Gastroesophageal sphincter (tissue), 4 donors: ENCODE measurements around the gene ATP10A. TPM values are rescaled to one million over a fixed set of nuclear protein-coding genes. Genes with fewer than 3 reads are reported as not detected.

ENCODE experiments used
- ATAC-seq: fragments of 150-250 bp; one replicate; pipeline ENCODE4 v1.9.1; 2016; ENCODE audit warnings: mild to moderate bottlenecking, moderate library complexity
- H3K27ac ChIP-seq, 4 donors: fragments of 200-600 bp; sonication (generic) in 3 of 4; 1 replicate in 3 of 4; 2 replicates in 1 of 4; pipeline ENCODE4 v1.5.1; 2016 to 2019
- H3K27me3 ChIP-seq: fragments of 200-600 bp; sonication (generic); one replicate; pipeline ENCODE4 v1.5.1; 2019
- H3K36me3 ChIP-seq, 2 donors: fragments of 200-600 bp; sonication (generic); one replicate each; pipeline ENCODE4 v1.5.1; 2019; ENCODE audit warnings: control low read depth in 1 of 2
- H3K4me1 ChIP-seq, 3 donors: fragments of 200-600 bp; sonication (generic); 1 replicate in 2 of 3; 2 replicates in 1 of 3; pipeline ENCODE4 v1.5.1; 2016 to 2019; ENCODE audit warnings: control low read depth in 2 of 3
- H3K4me3 ChIP-seq, 2 donors: fragments of 200-600 bp; sonication (generic); one replicate each; pipeline ENCODE4 v1.5.1; 2019; ENCODE audit warnings: mild to moderate bottlenecking in 1 of 2, moderate library complexity in 1 of 2
- H3K9me3 ChIP-seq, 3 donors: fragments of 200-600 bp; sonication (generic); one replicate each; pipeline ENCODE4 v1.5.1; 2017 to 2019; ENCODE audit warnings: control low read depth in 2 of 3
- EP300 ChIP-seq: sonication (generic); formaldehyde crosslinking; IDR thresholded peaks from one replicate; pipeline ENCODE4 v1.6.1; 2017; ENCODE audit warnings: antibody characterized with exemption, mild to moderate bottlenecking
- POLR2A ChIP-seq, 2 donors: fragments of 450-650 bp; IDR thresholded peaks; one replicate each; pipeline ENCODE4 v1.6.1; 2017; ENCODE audit warnings: antibody characterized with exemption in 2 of 2, mild to moderate bottlenecking in 2 of 2, moderate library complexity in 1 of 2
- POLR2AphosphoS5 ChIP-seq: sonication (generic); formaldehyde crosslinking; IDR thresholded peaks from one replicate; pipeline ENCODE4 v1.6.1; 2017; ENCODE audit warnings: antibody characterized with exemption
- WGBS, 2 donors: methylation state at CpG; one replicate each; pipeline ENCODE4 v1.1.5; 2018; ENCODE audit warnings: low coverage in 1 of 2; 5-methylcytosine and 5-hydroxymethylcytosine counted together
- total RNA-seq, 4 donors: library from RNA; depleted of rRNA; stranded (reverse); fragments of >200 nt; gene quantifications; one replicate each; pipeline ENCODE4 v1.1.0, GENCODE V29; 2016
- TF ChIP-seq, protein P1 (sequence below), 4 experiments: fragments of 200-600 bp in 2 of 4; fragments of 450-650 bp in 2 of 4; sonication (generic) in 1 of 4; IDR thresholded peaks; one replicate each; pipeline ENCODE4 v1.5.1; 2017 to 2019; ENCODE audit warnings: antibody characterized with exemption in 4 of 4, mild to moderate bottlenecking in 2 of 4, moderate library complexity in 2 of 4

Gene ATP10A
- total RNA-seq, 4 donors from 2014 or later, result 22.9 to 41.8 (median 24.6) TPM

DNA sequence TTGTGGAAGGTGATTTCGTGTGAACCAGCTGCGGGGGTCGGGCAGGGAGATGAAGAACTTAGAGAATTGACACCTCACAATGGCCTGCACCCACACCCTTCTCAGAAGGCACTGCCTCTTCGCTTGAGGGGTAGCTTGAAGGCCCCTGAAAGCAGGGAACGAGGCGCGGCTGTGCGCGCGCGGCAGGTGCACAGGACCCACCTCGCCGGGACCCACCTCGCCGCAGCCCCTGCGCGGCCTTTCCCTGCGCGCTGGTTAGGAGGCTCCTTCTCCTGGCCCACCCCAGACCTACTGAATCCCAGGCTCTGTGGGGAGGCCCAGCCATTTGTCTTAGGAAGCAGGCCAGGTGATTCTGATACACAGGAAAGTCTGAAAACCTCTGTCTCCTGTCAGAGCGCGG is 46.2 kb upstream of the ATP10A start:
- 100% methylated on average over 1 of the region's 21 CpGs; no CpG with 5 or more reads in 1 of the 2 donors for WGBS, 2 donors
- no peaks in the 10 kb centered on the region for H3K36me3 ChIP-seq
- no peaks in the 10 kb centered on the region for H3K27me3 ChIP-seq
- no peaks in the 10 kb centered on the region for H3K9me3 ChIP-seq
- H3K4me3 ChIP-seq, result no peak overlapping the region
- TF ChIP-seq POLR2AphosphoS5 (no peak), POLR2A (IDR thresholded peaks at IDR 0.05) (no peak), EP300 (no peak)
- TF ChIP-seq, protein P1, sequence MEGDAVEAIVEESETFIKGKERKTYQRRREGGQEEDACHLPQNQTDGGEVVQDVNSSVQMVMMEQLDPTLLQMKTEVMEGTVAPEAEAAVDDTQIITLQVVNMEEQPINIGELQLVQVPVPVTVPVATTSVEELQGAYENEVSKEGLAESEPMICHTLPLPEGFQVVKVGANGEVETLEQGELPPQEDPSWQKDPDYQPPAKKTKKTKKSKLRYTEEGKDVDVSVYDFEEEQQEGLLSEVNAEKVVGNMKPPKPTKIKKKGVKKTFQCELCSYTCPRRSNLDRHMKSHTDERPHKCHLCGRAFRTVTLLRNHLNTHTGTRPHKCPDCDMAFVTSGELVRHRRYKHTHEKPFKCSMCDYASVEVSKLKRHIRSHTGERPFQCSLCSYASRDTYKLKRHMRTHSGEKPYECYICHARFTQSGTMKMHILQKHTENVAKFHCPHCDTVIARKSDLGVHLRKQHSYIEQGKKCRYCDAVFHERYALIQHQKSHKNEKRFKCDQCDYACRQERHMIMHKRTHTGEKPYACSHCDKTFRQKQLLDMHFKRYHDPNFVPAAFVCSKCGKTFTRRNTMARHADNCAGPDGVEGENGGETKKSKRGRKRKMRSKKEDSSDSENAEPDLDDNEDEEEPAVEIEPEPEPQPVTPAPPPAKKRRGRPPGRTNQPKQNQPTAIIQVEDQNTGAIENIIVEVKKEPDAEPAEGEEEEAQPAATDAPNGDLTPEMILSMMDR (IDR thresholded peaks at IDR 0.05), result no peak
- H3K27ac ChIP-seq, result no peak overlapping the region
- ATAC-seq, result no peak
- H3K4me1 ChIP-seq, result no peaks in the 10 kb centered on the region

DNA sequence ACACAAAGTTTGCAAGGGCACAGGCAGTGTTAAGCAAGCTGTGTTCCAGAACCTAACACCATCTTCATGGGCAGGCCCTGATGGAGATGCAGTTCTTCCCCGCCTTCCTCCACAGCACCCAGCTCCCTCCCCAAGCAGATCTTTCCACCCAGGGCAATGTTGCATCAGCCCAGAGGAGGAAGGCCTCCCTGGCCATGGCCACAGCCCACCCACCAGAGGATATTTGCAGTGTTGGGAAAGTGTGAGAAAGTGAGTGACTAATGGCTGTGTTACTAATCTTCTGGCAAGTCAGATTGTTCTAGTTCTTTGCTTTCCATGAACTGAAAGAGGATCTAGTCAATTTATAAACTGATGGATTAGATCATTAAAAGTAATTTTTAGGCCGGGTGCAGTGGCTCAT is 42.0 kb upstream of the ATP10A start:
- ATAC-seq, result peak; percentile 79
- peaks cover 0 to 39% (median 13%) of the 10 kb centered on the region in 3 donors for H3K4me1 ChIP-seq
- H3K27me3 ChIP-seq, result no peaks in the 10 kb centered on the region
- no peak overlapping the region for H3K4me3 ChIP-seq
- H3K27ac ChIP-seq, result no peak overlapping the region
- WGBS, 2 donors, result 60 to 100% methylated on average over 1 of the region's 2 CpGs
- no peaks in the 10 kb centered on the region for H3K9me3 ChIP-seq
- TF ChIP-seq EP300 (no peak), POLR2AphosphoS5 (peak; percentile 57)
- TF ChIP-seq, protein P1 (IDR thresholded peaks at IDR 0.05), result no peak
- no peaks in the 10 kb centered on the region for H3K36me3 ChIP-seq

DNA sequence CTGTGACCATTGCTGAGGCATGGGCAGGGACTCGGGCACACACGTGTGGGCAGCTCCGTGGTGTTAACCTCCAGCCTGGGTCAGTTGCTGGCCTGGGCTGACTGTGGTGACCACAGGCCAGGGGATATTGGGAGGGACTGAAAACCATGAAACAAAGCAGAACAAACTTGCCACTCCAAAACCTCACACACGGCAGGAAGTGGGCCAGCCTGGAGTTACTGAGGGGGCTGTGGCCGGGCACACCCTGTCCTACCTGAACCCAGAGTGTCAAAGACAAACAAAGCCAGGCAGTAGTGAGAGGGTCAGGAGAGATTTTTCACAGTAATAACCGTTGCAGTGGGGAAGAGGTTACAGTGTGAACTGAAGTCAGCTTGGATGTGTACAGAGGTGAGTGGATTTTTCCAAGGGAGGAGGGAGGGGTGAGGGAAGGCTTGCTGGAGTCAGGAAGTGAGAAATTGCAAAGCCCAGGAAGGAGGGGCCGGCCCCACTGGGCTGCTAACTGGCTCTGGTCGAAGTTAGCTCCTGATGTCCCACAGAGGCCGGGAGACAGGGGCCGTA is 40.0 kb upstream of the ATP10A start:
- peak; percentile 64 for ATAC-seq
- 54 to 57% methylated on average over 4 to 8 of the region's 10 CpGs for WGBS, 2 donors
- TF ChIP-seq POLR2A (IDR thresholded peaks at IDR 0.05) (no peak), POLR2AphosphoS5 (no peak), EP300 (no peak)
- TF ChIP-seq, protein P1 (IDR thresholded peaks at IDR 0.05), result no peak
- no peak overlapping the region for H3K4me3 ChIP-seq
- no peaks in the 10 kb centered on the region for H3K36me3 ChIP-seq
- H3K4me1 ChIP-seq, result peaks cover 0 to 43% (median 16%) of the 10 kb centered on the region in 3 donors
- peak overlapping the region in 2 of 4 donors; percentile 12 to 24 for H3K27ac ChIP-seq
- H3K9me3 ChIP-seq, result no peaks in the 10 kb centered on the region
- H3K27me3 ChIP-seq, result no peaks in the 10 kb centered on the region

DNA sequence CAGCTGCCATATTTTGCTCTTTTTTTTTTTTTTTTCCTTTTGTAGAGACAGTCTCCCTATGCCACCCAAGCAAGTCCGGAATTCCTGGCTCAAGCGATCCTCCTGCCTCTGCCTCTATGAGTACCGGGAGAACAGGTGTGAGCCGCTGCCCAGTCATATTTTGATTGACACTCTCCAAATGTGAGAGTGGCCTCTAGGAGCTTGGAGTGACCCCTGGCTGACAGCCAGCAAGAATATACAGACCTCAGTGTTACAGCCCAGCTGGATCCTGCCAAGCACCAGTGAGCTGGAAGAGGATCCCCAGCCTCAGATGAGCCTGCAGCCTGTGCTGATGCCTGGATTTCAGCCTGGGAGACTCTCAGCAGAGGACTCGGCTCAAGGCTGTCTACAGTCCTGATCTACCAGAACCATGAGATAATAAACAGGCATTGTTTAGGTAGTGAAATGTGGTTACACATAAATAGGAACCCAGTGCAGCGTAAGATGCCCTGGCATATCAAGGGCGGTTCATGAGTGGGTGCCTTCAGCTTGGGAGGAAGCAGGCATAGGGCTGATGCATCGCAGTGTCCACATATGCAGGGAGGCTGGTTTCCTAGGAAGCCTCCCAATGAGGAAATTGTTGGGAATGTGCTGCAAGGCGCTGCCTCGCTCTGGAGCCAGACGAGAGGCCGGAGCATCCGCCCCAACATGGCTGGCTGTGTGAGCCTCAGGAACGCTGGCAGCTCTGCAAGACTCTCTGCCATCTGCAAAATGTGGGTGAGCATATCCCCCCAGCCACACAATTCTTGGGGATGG is 38.9 kb upstream of the ATP10A start:
- peak overlapping the region in 1 of 4 donors; percentile 64 for H3K27ac ChIP-seq
- ATAC-seq, result no peak
- no peaks in the 10 kb centered on the region for H3K27me3 ChIP-seq
- no peak overlapping the region for H3K4me3 ChIP-seq
- H3K9me3 ChIP-seq, result no peaks in the 10 kb centered on the region
- peaks cover 0 to 43% (median 16%) of the 10 kb centered on the region in 3 donors for H3K4me1 ChIP-seq
- WGBS, 2 donors, result 80 to 90% methylated on average over 1 to 8 of the region's 14 CpGs
- no peak for TF ChIP-seq POLR2AphosphoS5
- no peak for TF ChIP-seq POLR2A (IDR thresholded peaks at IDR 0.05)
- no peak for TF ChIP-seq EP300
- TF ChIP-seq, protein P1 (IDR thresholded peaks at IDR 0.05), result no peak
- H3K36me3 ChIP-seq, result no peaks in the 10 kb centered on the region
